ENCODE results near the gene MCOLN2. TPM values are rescaled to one million over a fixed set of nuclear protein-coding genes. Genes with fewer than 3 reads are reported as not detected.

Gene MCOLN2
- total RNA-seq, 2 donors from 2014 or later, result not detected

- Histone ChIP-seq H3K9me3 (no peaks in the 10 kb centered on the region), H3K4me3 (no peak overlapping the region), H3K27ac (no peak overlapping the region), H3K27me3 (no peaks in the 10 kb centered on the region), H3K4me1 (no peaks in the 10 kb centered on the region), H3K36me3 (replicated peaks in 1 of 2; ENCODE audit: insufficient read depth in 1 of 2, low read depth in 2 of 2) (no peaks in the 10 kb centered on the region)
- intact Hi-C loops (cut with DNase I), result no loop called here
- TF ChIP-seq POLR2A (IDR thresholded peaks at IDR 0.05) (no peak), CTCF (IDR thresholded peaks at IDR 0.05) (no peak)
- no peak for ATAC-seq
- DNase-seq, result no peak
- 71 to 83% methylated on average over 4 to 5 of the region's 5 CpGs for WGBS, 2 donors
Observed at GRCh38 chr1:84947536-84948410, 49.1 kb downstream of the MCOLN2 start.

GRCh38 chr1:84946631-84947030, 50.3 kb downstream of the MCOLN2 start:
- Histone ChIP-seq H3K27ac (no peak overlapping the region), H3K4me1 (no peaks in the 10 kb centered on the region), H3K4me3 (no peak overlapping the region), H3K9me3 (no peaks in the 10 kb centered on the region), H3K27me3 (no peaks in the 10 kb centered on the region), H3K36me3 (replicated peaks in 1 of 2; ENCODE audit: insufficient read depth in 1 of 2, low read depth in 2 of 2) (no peaks in the 10 kb centered on the region)
- 91 to 94% methylated on average over 4 of the region's 4 CpGs for WGBS, 2 donors
- DNase-seq, result no peak
- TF ChIP-seq POLR2A (IDR thresholded peaks at IDR 0.05) (no peak), CTCF (IDR thresholded peaks at IDR 0.05) (no peak)
- intact Hi-C loops (cut with DNase I), result no loop called here
- no peak for ATAC-seq

GRCh38 chr1:84944767-84945486, 52.0 kb downstream of the MCOLN2 start:
- no peaks in the 10 kb centered on the region for H3K27me3 ChIP-seq
- no peaks in the 10 kb centered on the region for H3K4me1 ChIP-seq
- peak overlapping the region; percentile 48 to 83 (median 66) for H3K27ac ChIP-seq
- DNase-seq, result peak; percentile 65 to 83 (median 76)
- peak; percentile 97 for ATAC-seq
- peak overlapping the region in 1 of 2 donors; percentile 6 for H3K4me3 ChIP-seq
- WGBS, 2 donors, result 0 to 1% methylated on average over 6 of the region's 6 CpGs
- H3K9me3 ChIP-seq, result no peaks in the 10 kb centered on the region
- TF ChIP-seq POLR2A (IDR thresholded peaks at IDR 0.05) (peak in 2 of 3 donors; percentile 15 to 41), CTCF (IDR thresholded peaks at IDR 0.05) (peak; percentile 69 to 98 (median 90))
- H3K36me3 ChIP-seq (replicated peaks in 1 of 2; ENCODE audit: insufficient read depth in 1 of 2, low read depth in 2 of 2), result no peaks in the 10 kb centered on the region
- intact Hi-C loops (cut with DNase I), result no loop called here

DNA sequence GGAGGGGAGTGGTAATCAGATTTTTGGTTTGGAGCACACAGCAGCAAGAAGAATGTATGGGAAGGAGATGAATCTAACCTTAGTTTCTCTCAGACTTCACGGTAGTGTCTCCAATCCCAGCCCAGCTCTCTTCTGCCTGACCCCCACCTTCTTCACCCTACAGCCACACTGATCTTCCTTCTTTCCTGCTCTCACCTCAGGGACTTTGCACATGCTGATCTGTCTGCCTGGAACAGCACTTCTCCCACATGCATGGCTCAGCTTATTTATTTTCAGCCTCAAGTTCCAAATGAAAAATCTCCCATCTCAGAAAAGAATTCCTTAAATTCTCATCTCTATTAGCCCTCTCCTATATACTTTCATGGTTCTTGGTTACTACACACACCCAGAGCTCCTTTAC, 55.1 kb downstream of the MCOLN2 start:
- Histone ChIP-seq H3K9me3 (no peaks in the 10 kb centered on the region), H3K4me1 (no peaks in the 10 kb centered on the region), H3K36me3 (replicated peaks in 1 of 2; ENCODE audit: insufficient read depth in 1 of 2, low read depth in 2 of 2) (no peaks in the 10 kb centered on the region), H3K27ac (no peak overlapping the region), H3K27me3 (no peaks in the 10 kb centered on the region), H3K4me3 (no peak overlapping the region)
- intact Hi-C loops (cut with DNase I), result no loop called here
- WGBS, 2 donors, result 76 to 79% methylated on average over 1 of the region's 1 CpG
- DNase-seq (no peak), ATAC-seq (no peak)
- no peak for TF ChIP-seq POLR2A (IDR thresholded peaks at IDR 0.05)
- TF ChIP-seq CTCF (IDR thresholded peaks at IDR 0.05), result no peak

All from body of pancreas (tissue), 4 donors.